Right atrium auricular region (tissue), 2 donors: Measurements from ENCODE around the gene PLA2G4D. TPM values are rescaled to one million over a fixed set of nuclear protein-coding genes. Genes with fewer than 3 reads are reported as not detected.
"Not testable (repeated sequence)": the region's sequence is repeated elsewhere in the genome, so short reads cannot be mapped to it uniquely, and the experiment has no call there.

ENCODE experiments used
- DNase-seq: peaks from one replicate; pipeline ENCODE4 v3.0.0-alpha.2; 2019; ENCODE audit warnings: low spot score
- H3K27ac ChIP-seq, 2 donors: fragments of 200-600 bp; sonication (generic); 1 replicate in 1 of 2; 2 replicates in 1 of 2; pipeline ENCODE4 v1.5.1; 2016 to 2019
- H3K27me3 ChIP-seq, 2 donors: fragments of 200-600 bp; sonication (generic); one replicate each; pipeline versions ENCODE4 v1.5.1 to v1.6.0; 2017 to 2019
- H3K36me3 ChIP-seq: fragments of 200-600 bp; sonication (generic); one replicate; pipeline ENCODE4 v1.5.1; 2016
- H3K4me1 ChIP-seq, 2 donors: fragments of 200-600 bp; sonication (generic); one replicate each; pipeline versions ENCODE4 v1.5.1 to v1.6.0; 2017 to 2019
- H3K4me3 ChIP-seq, 2 donors: fragments of 200-600 bp; sonication (generic); 1 replicate in 1 of 2; 2 replicates in 1 of 2; pipeline ENCODE4 v1.5.1; 2017 to 2019; ENCODE audit warnings: mild to moderate bottlenecking in 1 of 2, moderate library complexity in 1 of 2
- H3K9me3 ChIP-seq, 2 donors: fragments of 200-600 bp; sonication (generic); one replicate each; pipeline ENCODE4 v1.5.1; 2019
- CTCF ChIP-seq, 2 donors: fragments of 200-600 bp; sonication (generic); IDR thresholded peaks; one replicate each; pipeline ENCODE4 v1.5.1; 2019; ENCODE audit warnings: antibody characterized with exemption in 2 of 2
- total RNA-seq, 2 donors: library from RNA; depleted of rRNA; stranded (reverse); fragments of >200 nt; gene quantifications; one replicate each; pipeline ENCODE4 v1.1.0, GENCODE V29; 2016

The PLA2G4D gene
- total RNA-seq, 2 donors from 2014 or later = not detected

DNA sequence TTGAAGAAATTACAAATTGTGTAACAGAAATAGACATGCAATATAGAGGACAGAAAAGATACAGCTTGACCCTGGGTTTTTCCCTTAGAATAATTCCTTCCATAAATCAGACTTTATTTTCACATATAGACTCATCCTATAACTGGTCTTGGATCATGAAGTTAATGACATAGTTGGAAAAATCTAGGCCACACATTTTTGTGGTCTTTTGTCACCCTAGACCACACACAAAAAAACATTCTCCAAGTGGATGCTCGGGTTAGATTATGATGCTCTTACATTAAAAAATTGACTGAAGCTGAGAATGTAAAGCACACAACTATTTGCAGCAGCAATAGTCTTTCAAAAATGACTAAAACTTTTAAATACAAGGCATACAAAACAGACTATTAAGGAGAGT is 7.5 kb upstream of the PLA2G4D start:
- Histone ChIP-seq H3K27me3 (no peaks in the 10 kb centered on the region), H3K4me3 (no peak overlapping the region), H3K27ac (no peak overlapping the region), H3K9me3 (no peaks in the 10 kb centered on the region), H3K36me3 (no peaks in the 10 kb centered on the region), H3K4me1 (no peaks in the 10 kb centered on the region)
- no peak for TF ChIP-seq CTCF (IDR thresholded peaks at IDR 0.05)
- DNase-seq = no peak

- H3K4me1 ChIP-seq = no peaks in the 10 kb centered on the region
- no peak overlapping the region for H3K4me3 ChIP-seq
- no peak for TF ChIP-seq CTCF (IDR thresholded peaks at IDR 0.05)
- peak; percentile 40 for DNase-seq
- H3K9me3 ChIP-seq = no peaks in the 10 kb centered on the region
- H3K27ac ChIP-seq = no peak overlapping the region
- no peaks in the 10 kb centered on the region for H3K27me3 ChIP-seq
- H3K36me3 ChIP-seq = no peaks in the 10 kb centered on the region
Observed at GRCh38 chr15:42100021-42100800, 5.8 kb upstream of the PLA2G4D start.

GRCh38 chr15:42097018-42097417 is 2.7 kb upstream of the PLA2G4D start:
- H3K4me3 ChIP-seq = no peak overlapping the region
- H3K4me1 ChIP-seq = no peaks in the 10 kb centered on the region
- H3K9me3 ChIP-seq = no peaks in the 10 kb centered on the region
- H3K27me3 ChIP-seq = no peaks in the 10 kb centered on the region
- DNase-seq = peak; percentile 13
- TF ChIP-seq CTCF (IDR thresholded peaks at IDR 0.05) = no peak
- no peaks in the 10 kb centered on the region for H3K36me3 ChIP-seq
- no peak overlapping the region for H3K27ac ChIP-seq

DNA sequence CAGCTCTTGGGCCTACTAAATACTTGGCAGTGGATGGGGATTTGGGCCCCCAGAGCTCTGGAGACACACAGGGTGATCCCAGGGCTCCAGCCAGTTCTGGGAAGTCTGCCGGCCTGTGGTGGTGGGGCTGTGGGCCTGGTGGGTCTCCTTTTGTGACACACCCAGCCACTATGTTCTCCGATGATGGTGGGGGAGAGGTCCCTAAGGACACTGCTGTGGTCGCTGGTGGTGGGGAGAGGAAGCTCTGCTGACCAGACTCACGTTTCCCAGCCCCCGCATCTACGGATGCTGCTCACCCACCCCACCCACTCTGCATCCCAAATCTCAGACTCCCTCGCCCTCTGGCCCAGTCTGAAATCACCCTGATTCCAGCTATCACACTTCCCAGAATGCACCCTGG is 396 bp downstream of the PLA2G4D start:
- no peak for DNase-seq
- Histone ChIP-seq H3K27me3 (no peaks in the 10 kb centered on the region), H3K36me3 (no peaks in the 10 kb centered on the region), H3K9me3 (no peaks in the 10 kb centered on the region), H3K4me1 (no peaks in the 10 kb centered on the region), H3K27ac (no peak overlapping the region), H3K4me3 (no peak overlapping the region)
- TF ChIP-seq CTCF (IDR thresholded peaks at IDR 0.05) = no peak

GRCh38 chr15:42092398-42093318 is 1.7 kb downstream of the PLA2G4D start:
- Histone ChIP-seq H3K27me3 (no peaks in the 10 kb centered on the region), H3K4me1 (no peaks in the 10 kb centered on the region), H3K36me3 (no peaks in the 10 kb centered on the region), H3K27ac (no peak overlapping the region), H3K9me3 (no peaks in the 10 kb centered on the region), H3K4me3 (no peak overlapping the region)
- no peak for TF ChIP-seq CTCF (IDR thresholded peaks at IDR 0.05)
- peak; percentile 40 for DNase-seq

DNA sequence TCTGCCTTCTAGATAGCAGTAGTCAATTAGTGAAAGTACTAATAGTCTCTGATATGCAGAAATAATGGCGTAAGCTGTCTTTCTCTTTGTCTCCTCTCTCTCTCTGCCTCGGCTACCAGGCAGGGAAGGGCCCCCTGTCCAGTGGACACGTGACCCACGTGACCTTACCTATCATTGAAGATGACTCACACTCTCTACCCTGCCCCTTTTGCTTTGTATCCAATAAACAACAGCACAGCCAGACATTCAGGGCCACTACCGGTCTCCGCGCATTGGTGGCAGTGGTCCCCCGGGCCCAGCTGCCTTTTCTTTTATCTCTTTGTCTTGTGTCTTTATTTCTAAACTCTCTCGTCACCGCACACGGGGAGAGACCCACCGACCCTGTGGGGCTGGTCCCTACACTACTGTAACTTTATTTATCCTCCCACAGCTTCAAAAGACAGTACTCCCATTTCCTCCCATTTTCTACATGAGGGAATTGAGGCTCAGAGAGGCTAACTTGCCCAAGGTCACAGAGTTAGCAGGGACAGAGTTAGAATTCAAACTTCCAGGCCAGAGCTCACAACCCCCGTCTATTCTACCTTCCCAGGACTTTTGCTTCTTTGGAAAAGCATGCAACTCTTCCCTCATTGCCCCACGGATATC is 2.5 kb downstream of the PLA2G4D start:
- not testable (repeated sequence) for H3K36me3 ChIP-seq

More for the DNA sequence above, 2.5 kb downstream of the PLA2G4D start:
- H3K4me1 ChIP-seq, H3K27ac ChIP-seq, H3K27me3 ChIP-seq, H3K4me3 ChIP-seq, H3K9me3 ChIP-seq: not testable (repeated sequence)
- DNase-seq = peak; percentile 40
